Esophagus muscularis mucosa (tissue), 4 donors: ENCODE data around the gene SAC3D1. TPM values are rescaled to one million over a fixed set of nuclear protein-coding genes. Genes with fewer than 3 reads are reported as not detected.

Experiments used
- DNase-seq: peaks from one replicate; pipeline ENCODE4 v3.0.0-alpha.2; 2017; ENCODE audit errors: extremely low spot score
- H3K27ac ChIP-seq, 4 donors: fragments of 200-600 bp; sonication (generic); replicated peaks in 1 of 4; 1 replicate in 3 of 4; 2 replicates in 1 of 4; pipeline ENCODE4 v1.5.1; 2016 to 2019; ENCODE audit warnings: mild to moderate bottlenecking in 1 of 4
- H3K27me3 ChIP-seq, 4 donors: fragments of 200-600 bp; sonication (generic); one replicate each; pipeline versions ENCODE4 v1.5.1 to v1.6.0; 2016 to 2019
- H3K36me3 ChIP-seq, 4 donors: fragments of 200-600 bp; sonication (generic); one replicate each; pipeline ENCODE4 v1.5.1; 2016 to 2019
- H3K4me1 ChIP-seq, 4 donors: fragments of 200-600 bp; sonication (generic); one replicate each; pipeline ENCODE4 v1.5.1; 2016 to 2019
- H3K4me3 ChIP-seq, 4 donors: fragments of 200-600 bp; sonication (generic); 1 replicate in 2 of 4; 2 replicates in 2 of 4; pipeline ENCODE4 v1.5.1; 2016 to 2019; ENCODE audit warnings: mild to moderate bottlenecking in 4 of 4, moderate library complexity in 1 of 4
- H3K9me3 ChIP-seq, 4 donors: fragments of 200-600 bp; sonication (generic); 1 replicate in 3 of 4; 2 replicates in 1 of 4; pipeline ENCODE4 v1.5.1; 2016 to 2019
- EP300 ChIP-seq: sonication (generic); formaldehyde crosslinking; IDR thresholded peaks from one replicate; pipeline ENCODE4 v1.6.1; 2017; ENCODE audit warnings: antibody characterized with exemption
- POLR2A ChIP-seq: fragments of 450-650 bp; IDR thresholded peaks from one replicate; pipeline ENCODE4 v1.6.1; 2017; ENCODE audit warnings: antibody characterized with exemption, moderate library complexity, mild to moderate bottlenecking, low read depth
- POLR2AphosphoS5 ChIP-seq, 2 donors: sonication (generic); formaldehyde crosslinking; IDR thresholded peaks; one replicate each; pipeline ENCODE4 v1.6.1; 2017; ENCODE audit warnings: antibody characterized with exemption in 2 of 2
- WGBS: methylation state at CpG from one replicate; pipeline ENCODE4 v1.1.5; 2018; 5-methylcytosine and 5-hydroxymethylcytosine counted together
- intact Hi-C: fragments of 100-400 bp; cut with DNase I; formaldehyde crosslinking; loops from one replicate; pipeline ENCODE4 v1.15.1; 2023
- total RNA-seq, 4 donors: library from RNA; depleted of rRNA; stranded (reverse); fragments of >200 nt; gene quantifications; one replicate each; pipeline versions ENCODE4 v1.1.0 to v1.2.1, GENCODE V29; 2016
- TF ChIP-seq, protein P1 (sequence below), 3 experiments: fragments of 200-600 bp in 2 of 3; fragments of 450-650 bp in 1 of 3; sonication (generic) in 2 of 3; IDR thresholded peaks; one replicate each; pipeline ENCODE4 v1.5.1; 2017 to 2019; ENCODE audit warnings: antibody characterized with exemption in 3 of 3, mild to moderate bottlenecking in 2 of 3, moderate library complexity in 1 of 3

The SAC3D1 gene
- total RNA-seq: 10 to 100 TPM in 3 of 4 donors, 1 to 10 TPM in 1; 9.6 to 21.8 (median 13.1) TPM

DNA sequence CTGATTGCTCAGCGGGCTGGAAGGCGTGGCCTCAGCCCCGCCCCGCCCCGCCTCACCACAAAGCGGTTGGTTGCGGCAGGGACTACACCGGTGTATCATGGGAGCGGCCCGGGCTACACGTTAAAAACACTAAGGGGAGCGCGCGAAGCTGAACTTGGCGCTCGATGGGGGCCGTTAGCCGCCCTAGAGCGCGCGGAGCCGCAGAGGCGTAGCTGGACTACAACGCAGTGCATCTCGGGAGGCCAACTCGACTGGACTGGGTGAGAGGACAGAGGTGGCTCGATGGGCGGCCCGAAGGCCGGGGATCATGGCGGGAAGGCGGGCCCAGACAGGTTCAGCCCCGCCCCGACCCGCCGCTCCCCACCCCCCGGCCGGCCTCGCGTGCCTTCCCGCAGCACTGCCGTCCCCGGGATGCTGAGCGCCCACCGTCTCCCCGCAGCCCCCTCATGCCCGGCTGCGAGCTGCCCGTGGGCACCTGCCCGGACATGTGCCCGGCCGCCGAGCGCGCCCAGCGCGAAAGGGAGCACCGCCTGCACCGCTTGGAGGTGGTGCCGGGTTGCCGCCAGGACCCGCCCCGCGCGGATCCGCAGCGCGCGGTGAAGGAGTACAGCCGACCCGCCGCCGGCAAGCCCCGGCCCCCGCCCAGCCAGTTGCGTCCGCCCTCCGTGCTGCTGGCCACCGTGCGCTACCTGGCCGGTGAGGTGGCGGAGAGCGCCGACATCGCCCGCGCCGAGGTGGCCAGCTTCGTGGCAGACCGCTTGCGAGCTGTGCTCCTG, at the start of gene SAC3D1:
Gene SAC3D1, plus strand, starts transcription at position 364 of the 776 bp plus-strand sequence. Its CDS starts 83 bp downstream, at position 447.
- Histone ChIP-seq H3K4me1 (peaks cover 19 to 52% (median 29%) of the 10 kb centered on the region in 4 donors), H3K27ac (peak within 1 kb of the TSS; percentile 86 to 92 (median 90)), H3K27me3 (no peaks in the 10 kb centered on the region), H3K9me3 (no peaks in the 10 kb centered on the region), H3K36me3 (peaks cover 16 to 64% (median 51%) of the 10 kb centered on the region in 4 donors), H3K4me3 (peak within 1 kb of the TSS; percentile 69 to 97 (median 88))
- intact Hi-C loops: no loop called here
- under 1% methylated on average over 35 of the region's 91 CpGs for WGBS
- TF ChIP-seq EP300 (no peak), POLR2AphosphoS5 (IDR thresholded peaks at IDR 0.05) (peak; percentile 79 to 87), POLR2A (no peak)
- TF ChIP-seq, protein P1, sequence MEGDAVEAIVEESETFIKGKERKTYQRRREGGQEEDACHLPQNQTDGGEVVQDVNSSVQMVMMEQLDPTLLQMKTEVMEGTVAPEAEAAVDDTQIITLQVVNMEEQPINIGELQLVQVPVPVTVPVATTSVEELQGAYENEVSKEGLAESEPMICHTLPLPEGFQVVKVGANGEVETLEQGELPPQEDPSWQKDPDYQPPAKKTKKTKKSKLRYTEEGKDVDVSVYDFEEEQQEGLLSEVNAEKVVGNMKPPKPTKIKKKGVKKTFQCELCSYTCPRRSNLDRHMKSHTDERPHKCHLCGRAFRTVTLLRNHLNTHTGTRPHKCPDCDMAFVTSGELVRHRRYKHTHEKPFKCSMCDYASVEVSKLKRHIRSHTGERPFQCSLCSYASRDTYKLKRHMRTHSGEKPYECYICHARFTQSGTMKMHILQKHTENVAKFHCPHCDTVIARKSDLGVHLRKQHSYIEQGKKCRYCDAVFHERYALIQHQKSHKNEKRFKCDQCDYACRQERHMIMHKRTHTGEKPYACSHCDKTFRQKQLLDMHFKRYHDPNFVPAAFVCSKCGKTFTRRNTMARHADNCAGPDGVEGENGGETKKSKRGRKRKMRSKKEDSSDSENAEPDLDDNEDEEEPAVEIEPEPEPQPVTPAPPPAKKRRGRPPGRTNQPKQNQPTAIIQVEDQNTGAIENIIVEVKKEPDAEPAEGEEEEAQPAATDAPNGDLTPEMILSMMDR (IDR thresholded peaks at IDR 0.05): peak in 1 of 3 experiments; percentile 3
- DNase-seq: peak; percentile 97

GRCh38 chr11:64994318-64994717, 46.7 kb upstream of the SAC3D1 start:
- no peaks in the 10 kb centered on the region for H3K27me3 ChIP-seq
- TF ChIP-seq POLR2AphosphoS5 (IDR thresholded peaks at IDR 0.05) (no peak), POLR2A (no peak), EP300 (no peak)
- TF ChIP-seq, protein P1 (IDR thresholded peaks at IDR 0.05): no peak
- H3K36me3 ChIP-seq: peaks cover 0 to 6% (median 0%) of the 10 kb centered on the region in 4 donors
- no peak overlapping the region for H3K27ac ChIP-seq
- peaks cover 30 to 43% (median 34%) of the 10 kb centered on the region in 4 donors for H3K4me1 ChIP-seq
- WGBS: 82% methylated on average over 5 of the region's 7 CpGs
- no peak overlapping the region for H3K4me3 ChIP-seq
- DNase-seq: no peak
- no peaks in the 10 kb centered on the region for H3K9me3 ChIP-seq
- intact Hi-C loops: no loop called here

- H3K27ac ChIP-seq: peak overlapping the region; percentile 42 to 74 (median 72)
- TF ChIP-seq EP300 (no peak), POLR2A (no peak)
- TF ChIP-seq, protein P1 (IDR thresholded peaks at IDR 0.05): no peak
- intact Hi-C loops: no loop called here
- 35% methylated on average over 11 of the region's 11 CpGs for WGBS
- peak overlapping the region; percentile 50 to 55 (median 52) for H3K4me3 ChIP-seq
- H3K4me1 ChIP-seq: peaks cover 12 to 27% (median 18%) of the 10 kb centered on the region in 4 donors
- DNase-seq: no peak
- no peaks in the 10 kb centered on the region for H3K27me3 ChIP-seq
- H3K36me3 ChIP-seq: peaks cover 0 to 6% (median 0%) of the 10 kb centered on the region in 4 donors
- H3K9me3 ChIP-seq: no peaks in the 10 kb centered on the region
Measured at GRCh38 chr11:64996327-64996709, 44.7 kb upstream of the SAC3D1 start.

DNA sequence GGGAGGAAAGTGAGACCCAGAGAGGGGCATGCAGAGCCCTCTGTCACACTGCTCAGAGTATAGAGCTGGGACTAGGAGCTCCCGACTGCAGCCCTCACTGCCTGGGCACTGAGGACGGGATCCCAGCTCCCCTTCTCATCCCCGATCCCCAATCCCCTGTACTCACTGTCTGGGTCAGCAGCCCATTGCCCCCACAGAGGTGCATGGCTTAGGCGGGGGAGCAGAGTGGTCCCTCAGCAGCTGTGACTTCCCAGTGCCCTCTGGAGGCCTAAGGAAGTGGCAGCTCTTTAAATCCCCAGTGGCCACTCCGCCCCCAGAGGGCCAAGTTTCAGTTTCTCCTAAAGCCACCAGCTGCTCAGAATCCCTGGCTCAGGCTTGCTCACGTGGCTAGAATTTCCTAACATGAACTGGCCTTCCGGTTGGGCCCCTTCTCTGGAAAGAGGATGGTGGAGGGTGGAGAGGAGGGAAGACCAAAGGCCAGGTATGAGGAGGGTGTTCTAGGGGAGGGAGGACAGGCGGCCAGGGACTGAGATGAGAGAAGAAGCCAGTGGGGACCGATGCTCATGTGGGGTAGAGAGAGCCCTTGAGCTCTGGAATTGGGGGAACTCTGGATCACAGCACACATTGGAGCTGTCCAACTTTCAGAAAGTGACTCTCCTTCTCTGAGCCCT, 44.2 kb upstream of the SAC3D1 start, which contains the start of gene BATF2:
Gene BATF2, minus strand, starts transcription at position 262 of the 671 bp plus-strand sequence. Its CDS starts 57 bp downstream, at position 205.
- DNase-seq: peak; percentile 96

More for the DNA sequence above, 44.2 kb upstream of the SAC3D1 start, which contains the start of gene BATF2:
- intact Hi-C loops: no loop called here
- Histone ChIP-seq H3K9me3 (no peaks in the 10 kb centered on the region), H3K4me1 (peaks cover 12 to 27% (median 18%) of the 10 kb centered on the region in 4 donors), H3K27ac (peak within 1 kb of the TSS; percentile 42 to 74 (median 72)), H3K4me3 (peak within 1 kb of the TSS; percentile 50 to 55 (median 52)), H3K27me3 (no peaks in the 10 kb centered on the region), H3K36me3 (peaks cover 0 to 6% (median 0%) of the 10 kb centered on the region in 4 donors)
- TF ChIP-seq, protein P1 (IDR thresholded peaks at IDR 0.05): peak; percentile 30 to 54 (median 52)
- TF ChIP-seq EP300 (no peak), POLR2AphosphoS5 (IDR thresholded peaks at IDR 0.05) (peak; percentile 72 to 73), POLR2A (no peak)
- 23% methylated on average over 8 of the region's 9 CpGs for WGBS
